Right lobe of liver (tissue), 4 donors: ENCODE measurements around the gene SLC41A3.

ENCODE experiments used
- POLR2A ChIP-seq: fragments of 450-650 bp; IDR thresholded peaks from one replicate; pipeline ENCODE4 v1.6.1; 2017; ENCODE audit warnings: antibody characterized with exemption, mild to moderate bottlenecking
- TF ChIP-seq, protein P1 (sequence below), 4 donors: fragments of 200-600 bp in 3 of 4; fragments of 450-650 bp in 1 of 4; IDR thresholded peaks; one replicate each; pipeline versions ENCODE4 v1.5.1 to v1.8.0; 2016 to 2022; ENCODE audit warnings: antibody characterized with exemption in 4 of 4, mild to moderate bottlenecking in 2 of 4
- donor health status: DM: no; HTN: no; CAD: no.
- donor health status: DM: no; HTN: no; CAD: no.
- donor health status: DM: no; HTN: yes; CAD: no.

DNA sequence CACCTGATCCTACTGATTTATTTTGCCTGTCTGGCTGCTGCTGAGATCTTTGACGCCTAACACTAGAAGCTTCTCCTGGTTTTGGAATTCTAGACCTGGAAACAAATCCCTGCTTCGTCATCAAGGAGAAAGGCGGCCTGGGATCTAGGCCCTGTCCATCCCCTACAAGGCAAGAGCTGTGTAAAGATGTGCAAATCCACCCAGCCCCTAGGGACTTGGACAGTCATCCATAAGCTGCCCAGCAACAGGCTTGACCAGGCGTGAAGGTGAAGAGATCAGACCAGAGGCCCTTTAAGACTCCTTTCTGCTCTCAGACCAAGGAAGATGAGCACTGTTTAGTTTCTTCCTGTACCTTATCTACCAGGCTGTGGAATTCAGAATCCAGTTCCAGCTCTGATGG, 32.2 kb downstream of the SLC41A3 start:
- TF ChIP-seq, protein P1, sequence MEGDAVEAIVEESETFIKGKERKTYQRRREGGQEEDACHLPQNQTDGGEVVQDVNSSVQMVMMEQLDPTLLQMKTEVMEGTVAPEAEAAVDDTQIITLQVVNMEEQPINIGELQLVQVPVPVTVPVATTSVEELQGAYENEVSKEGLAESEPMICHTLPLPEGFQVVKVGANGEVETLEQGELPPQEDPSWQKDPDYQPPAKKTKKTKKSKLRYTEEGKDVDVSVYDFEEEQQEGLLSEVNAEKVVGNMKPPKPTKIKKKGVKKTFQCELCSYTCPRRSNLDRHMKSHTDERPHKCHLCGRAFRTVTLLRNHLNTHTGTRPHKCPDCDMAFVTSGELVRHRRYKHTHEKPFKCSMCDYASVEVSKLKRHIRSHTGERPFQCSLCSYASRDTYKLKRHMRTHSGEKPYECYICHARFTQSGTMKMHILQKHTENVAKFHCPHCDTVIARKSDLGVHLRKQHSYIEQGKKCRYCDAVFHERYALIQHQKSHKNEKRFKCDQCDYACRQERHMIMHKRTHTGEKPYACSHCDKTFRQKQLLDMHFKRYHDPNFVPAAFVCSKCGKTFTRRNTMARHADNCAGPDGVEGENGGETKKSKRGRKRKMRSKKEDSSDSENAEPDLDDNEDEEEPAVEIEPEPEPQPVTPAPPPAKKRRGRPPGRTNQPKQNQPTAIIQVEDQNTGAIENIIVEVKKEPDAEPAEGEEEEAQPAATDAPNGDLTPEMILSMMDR (IDR thresholded peaks at IDR 0.05), result no peak
- no peak for TF ChIP-seq POLR2A
